ENCODE results near the gene SAXO2.
"Not testable (repeated sequence)": the region's sequence is repeated elsewhere in the genome, so short reads cannot be mapped to it uniquely, and the experiment has no call there.

- TF ChIP-seq, protein P1, sequence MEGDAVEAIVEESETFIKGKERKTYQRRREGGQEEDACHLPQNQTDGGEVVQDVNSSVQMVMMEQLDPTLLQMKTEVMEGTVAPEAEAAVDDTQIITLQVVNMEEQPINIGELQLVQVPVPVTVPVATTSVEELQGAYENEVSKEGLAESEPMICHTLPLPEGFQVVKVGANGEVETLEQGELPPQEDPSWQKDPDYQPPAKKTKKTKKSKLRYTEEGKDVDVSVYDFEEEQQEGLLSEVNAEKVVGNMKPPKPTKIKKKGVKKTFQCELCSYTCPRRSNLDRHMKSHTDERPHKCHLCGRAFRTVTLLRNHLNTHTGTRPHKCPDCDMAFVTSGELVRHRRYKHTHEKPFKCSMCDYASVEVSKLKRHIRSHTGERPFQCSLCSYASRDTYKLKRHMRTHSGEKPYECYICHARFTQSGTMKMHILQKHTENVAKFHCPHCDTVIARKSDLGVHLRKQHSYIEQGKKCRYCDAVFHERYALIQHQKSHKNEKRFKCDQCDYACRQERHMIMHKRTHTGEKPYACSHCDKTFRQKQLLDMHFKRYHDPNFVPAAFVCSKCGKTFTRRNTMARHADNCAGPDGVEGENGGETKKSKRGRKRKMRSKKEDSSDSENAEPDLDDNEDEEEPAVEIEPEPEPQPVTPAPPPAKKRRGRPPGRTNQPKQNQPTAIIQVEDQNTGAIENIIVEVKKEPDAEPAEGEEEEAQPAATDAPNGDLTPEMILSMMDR (optimal IDR thresholded peaks at IDR 0.05 in 1 of 3, IDR thresholded peaks at IDR 0.05 in 1 of 3, conservative IDR thresholded peaks at IDR 0.05 in 1 of 3; ENCODE audit: extremely low read depth in 1 of 3, insufficient read depth in 2 of 3, low read length in 3 of 3) = not testable (repeated sequence)
- not testable (repeated sequence) for TF ChIP-seq EZH2 (IDR thresholded peaks at IDR 0.05; ENCODE audit: low read length)
Measured at GRCh38 chr15:82318281-82318680, 55.7 kb downstream of the SAXO2 start.
